Ascending aorta (tissue), 2 donors: Measurements from ENCODE around the gene BCAS4. TPM values are rescaled to one million over a fixed set of nuclear protein-coding genes. Genes with fewer than 3 reads are reported as not detected.
A peak's percentile ranks its signal among the peaks of the same experiment; 100 is the strongest.

Experiments
- DNase-seq, 2 donors: peaks; one replicate each; pipeline ENCODE4 v3.0.0-alpha.2; 2019; ENCODE audit warnings: low spot score in 2 of 2
- H3K27ac ChIP-seq, 2 donors: fragments of 200-600 bp; sonication (generic); one replicate each; pipeline ENCODE4 v1.5.1; 2016 to 2017; ENCODE audit warnings: mild to moderate bottlenecking in 1 of 2
- H3K27me3 ChIP-seq: fragments of 200-600 bp; sonication (generic); one replicate; pipeline ENCODE4 v1.5.1; 2017
- H3K36me3 ChIP-seq, 2 donors: fragments of 200-600 bp; sonication (generic); one replicate each; pipeline ENCODE4 v1.5.1; 2016
- H3K4me1 ChIP-seq, 2 donors: fragments of 200-600 bp; sonication (generic); one replicate each; pipeline ENCODE4 v1.5.1; 2016 to 2017; ENCODE audit warnings: mild to moderate bottlenecking in 1 of 2
- H3K4me3 ChIP-seq, 2 donors: fragments of 200-600 bp; sonication (generic); one replicate each; pipeline ENCODE4 v1.5.1; 2016 to 2017; ENCODE audit warnings: mild to moderate bottlenecking in 1 of 2
- H3K9me3 ChIP-seq, 2 donors: fragments of 200-600 bp; sonication (generic); one replicate each; pipeline ENCODE4 v1.5.1; 2016
- CTCF ChIP-seq, 3 experiments: fragments of 200-600 bp in 2 of 3; fragments of 450-650 bp in 1 of 3; sonication (generic) in 2 of 3; IDR thresholded peaks; one replicate each; pipeline ENCODE4 v1.5.1; 2016 to 2019; ENCODE audit warnings: antibody characterized with exemption in 3 of 3, mild to moderate bottlenecking in 1 of 3, moderate library complexity in 1 of 3
- intact Hi-C: fragments of 100-400 bp; cut with DNase I; formaldehyde crosslinking; loops from one replicate; pipeline ENCODE4 v1.15.1; 2023
- total RNA-seq: library from RNA; depleted of rRNA; stranded (reverse); fragments of >200 nt; gene quantifications from one replicate; pipeline ENCODE4 v1.1.0, GENCODE V29; 2016

Gene BCAS4
- total RNA-seq, 1 donor from 2014 or later = 0.85 TPM

GRCh38 chr20:50802289-50802688, 7.4 kb downstream of the BCAS4 start:
- H3K4me3 ChIP-seq = no peak overlapping the region
- H3K27me3 ChIP-seq = no peaks in the 10 kb centered on the region
- TF ChIP-seq CTCF (IDR thresholded peaks at IDR 0.05) = no peak
- H3K27ac ChIP-seq = no peak overlapping the region
- H3K9me3 ChIP-seq = no peaks in the 10 kb centered on the region
- intact Hi-C loops = no loop called here
- peaks cover 0 to 6% of the 10 kb centered on the region in 2 donors for H3K4me1 ChIP-seq
- DNase-seq = no peak
- no peaks in the 10 kb centered on the region for H3K36me3 ChIP-seq

- no peak for TF ChIP-seq CTCF (IDR thresholded peaks at IDR 0.05)
- DNase-seq = no peak
- intact Hi-C loops = no loop called here
Measured at GRCh38 chr20:50804437-50805348, 9.8 kb downstream of the BCAS4 start.

DNA sequence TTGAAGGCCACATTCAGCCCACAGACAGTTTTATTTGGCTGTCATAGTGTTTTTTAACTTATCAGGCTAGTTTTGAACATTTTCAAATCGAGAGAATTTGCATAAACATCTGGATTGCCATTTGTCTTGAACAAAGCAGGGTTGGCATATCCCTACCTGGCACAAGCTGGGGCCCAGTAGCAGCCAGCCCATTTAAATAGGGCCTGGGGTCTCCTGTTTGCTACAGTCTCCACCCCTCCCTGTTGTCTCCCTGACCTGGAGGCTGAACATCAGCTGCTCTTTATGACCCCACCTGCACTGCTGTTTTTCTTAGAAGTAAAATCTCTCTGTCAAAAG, 10.5 kb downstream of the BCAS4 start:
- TF ChIP-seq CTCF (IDR thresholded peaks at IDR 0.05) = no peak
- H3K9me3 ChIP-seq = no peaks in the 10 kb centered on the region
- intact Hi-C loops = no loop called here

More at GRCh38 chr20:50804437-50805348, 9.8 kb downstream of the BCAS4 start:
- Histone ChIP-seq H3K9me3 (no peaks in the 10 kb centered on the region), H3K27me3 (no peaks in the 10 kb centered on the region), H3K36me3 (no peaks in the 10 kb centered on the region), H3K27ac (peak overlapping the region in 1 of 2 donors; percentile 45), H3K4me3 (no peak overlapping the region), H3K4me1 (peaks cover 0 to 6% of the 10 kb centered on the region in 2 donors)

DNA sequence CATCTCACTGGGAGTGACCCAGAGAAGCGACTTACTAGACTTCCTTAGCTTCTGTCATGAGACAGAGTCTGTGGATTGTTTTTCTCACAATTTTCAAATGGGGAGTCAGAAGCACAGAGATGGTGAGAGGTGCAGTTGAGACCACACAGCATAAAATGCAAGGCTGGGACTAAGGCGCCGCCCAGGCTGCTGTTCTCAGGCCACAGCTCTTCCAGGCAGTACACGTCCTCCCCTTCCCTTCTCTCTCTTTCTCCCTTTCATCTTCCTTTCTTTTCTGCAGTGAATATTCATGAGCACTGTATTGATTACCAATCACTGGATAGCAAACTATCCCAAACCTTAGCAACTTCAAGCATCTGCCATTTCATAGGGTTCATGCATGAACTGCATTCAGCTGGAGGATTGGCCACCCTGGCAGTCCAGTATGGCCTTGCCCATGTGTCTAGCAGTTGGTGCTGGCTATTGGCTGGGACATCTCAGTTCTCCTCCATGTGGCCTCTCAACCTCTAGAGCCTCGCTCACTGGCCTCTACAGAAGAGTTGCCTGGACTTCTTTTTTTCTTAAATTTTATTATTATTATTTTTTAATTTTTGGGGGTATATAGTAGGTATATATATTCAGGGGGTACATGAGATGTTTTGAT, 11.4 kb downstream of the BCAS4 start:
- Histone ChIP-seq H3K4me3 (no peak overlapping the region), H3K27ac (no peak overlapping the region), H3K4me1 (peaks cover 0 to 6% of the 10 kb centered on the region in 2 donors), H3K36me3 (no peaks in the 10 kb centered on the region), H3K9me3 (no peaks in the 10 kb centered on the region), H3K27me3 (no peaks in the 10 kb centered on the region)
- no peak for TF ChIP-seq CTCF (IDR thresholded peaks at IDR 0.05)
- no peak for DNase-seq
- intact Hi-C loops = no loop called here

More for the DNA sequence above, 10.5 kb downstream of the BCAS4 start:
- Histone ChIP-seq H3K27ac (peak overlapping the region in 1 of 2 donors; percentile 45), H3K27me3 (no peaks in the 10 kb centered on the region), H3K36me3 (no peaks in the 10 kb centered on the region), H3K4me3 (no peak overlapping the region), H3K4me1 (peaks cover 0 to 6% of the 10 kb centered on the region in 2 donors)
- no peak for DNase-seq

- TF ChIP-seq CTCF (IDR thresholded peaks at IDR 0.05) = no peak
- intact Hi-C loops = no loop called here
- H3K27ac ChIP-seq = no peak overlapping the region
- H3K36me3 ChIP-seq = no peaks in the 10 kb centered on the region
- no peak overlapping the region for H3K4me3 ChIP-seq
- H3K9me3 ChIP-seq = no peaks in the 10 kb centered on the region
- H3K27me3 ChIP-seq = no peaks in the 10 kb centered on the region
- no peak for DNase-seq
- peaks cover 0 to 4% of the 10 kb centered on the region in 2 donors for H3K4me1 ChIP-seq
Measured at GRCh38 chr20:50810063-50810462, 15.2 kb downstream of the BCAS4 start.
